H1 (cell line): Measurements from ENCODE around the gene NR4A3. TPM values are rescaled to one million over a fixed set of nuclear protein-coding genes. Genes with fewer than 3 reads are reported as not detected.

Experiments used
- CTCF ChIA-PET: fragments of 300-600 bp; sonication (Branson Sonifier 250); formaldehyde crosslinking; loops from one replicate; lab custom pipeline; 2021; ENCODE audit not compliant: partially characterized antibody; lab: Charles Lee
- POLR2A ChIA-PET: fragments of 300-600 bp; sonication (Branson Sonifier 250); formaldehyde crosslinking; loops from one replicate; lab custom pipeline; 2021; ENCODE audit warnings: inconsistent platforms; ENCODE audit not compliant: partially characterized antibody; lab: Charles Lee
- DNase-seq, 2 experiments: peaks; one replicate each; pipeline versions ENCODE4 v3.0.0 to v3.0.0-alpha.2; 2010 to 2022; ENCODE audit warnings: low spot score in 2 of 2, low read depth in 1 of 2, mixed read lengths in 1 of 2
- FAIRE-seq: peaks from 2 replicates; lab custom pipeline; 2011; peaks lifted over from hg19 to GRCh38; lab: Jason Lieb, UNC
- H2AFZ ChIP-seq: 2 replicates; pipeline ENCODE4 v1.8.1; 2012; ENCODE audit warnings: low read length, inconsistent platforms
- H2AK5ac ChIP-seq: 2 replicates; pipeline ENCODE4 v1.6.1; 2013; ENCODE audit warnings: low read depth, low read length
- H2BK120ac ChIP-seq: replicated peaks from 2 replicates; pipeline ENCODE3; 2013; ENCODE audit warnings: low read depth, low read length, inconsistent platforms
- H2BK12ac ChIP-seq: 2 replicates; pipeline ENCODE4 v1.6.1; 2013; ENCODE audit warnings: low read depth, low read length
- H2BK15ac ChIP-seq: 2 replicates; pipeline ENCODE4 v1.6.1; 2013; ENCODE audit warnings: low read length
- H2BK20ac ChIP-seq: 2 replicates; pipeline ENCODE4 v1.6.1; 2013; ENCODE audit warnings: low read length
- H2BK5ac ChIP-seq: 2 replicates; pipeline ENCODE4 v1.6.1; 2013; ENCODE audit warnings: low read depth, low read length
- H3K14ac ChIP-seq: 2 replicates; pipeline ENCODE4 v1.6.1; 2013; ENCODE audit warnings: inconsistent platforms; ENCODE audit not compliant: insufficient read length
- H3K18ac ChIP-seq: 2 replicates; pipeline ENCODE4 v1.6.1; 2013; ENCODE audit warnings: low read length; ENCODE audit errors: extremely low read depth
- H3K23ac ChIP-seq: 2 replicates; pipeline ENCODE4 v1.6.1; 2013; ENCODE audit warnings: inconsistent platforms; ENCODE audit not compliant: insufficient read length
- H3K23me2 ChIP-seq: 2 replicates; pipeline ENCODE4 v1.6.1; 2013; ENCODE audit warnings: low read depth, low read length
- H3K27ac ChIP-seq: 2 replicates; pipeline ENCODE4 v1.6.1; 2011; ENCODE audit warnings: low read depth, low read length, inconsistent platforms
- H3K27me3 ChIP-seq, 4 experiments: replicated peaks in 1 of 4; 1 replicate in 1 of 4; 2 replicates in 3 of 4; pipeline versions ENCODE4 v1.6.1 to v1.8.1; 2011 to 2013; ENCODE audit warnings: low read length in 3 of 4, mild to moderate bottlenecking in 3 of 4, inconsistent platforms in 2 of 4, mixed read lengths in 2 of 4, moderate library complexity in 1 of 4; ENCODE audit not compliant: control insufficient read depth in 3 of 4, insufficient read depth in 3 of 4; ENCODE audit errors: extremely low read depth in 1 of 4
- H3K36me3 ChIP-seq, 4 experiments: 2 replicates each; pipeline versions ENCODE4 v1.6.1 to v1.8.1; 2011 to 2013; ENCODE audit warnings: mild to moderate bottlenecking in 4 of 4, low read length in 3 of 4, moderate library complexity in 2 of 4, control low read depth in 1 of 4, inconsistent platforms in 1 of 4; ENCODE audit not compliant: insufficient read depth in 4 of 4, control insufficient read depth in 2 of 4
- H3K4ac ChIP-seq: replicated peaks from 2 replicates; pipeline ENCODE3; 2013; ENCODE audit warnings: low read length, low read depth, mixed read lengths, inconsistent platforms; ENCODE audit not compliant: insufficient read length
- H3K4me1 ChIP-seq, 4 experiments: replicated peaks in 1 of 4; 1 replicate in 1 of 4; 2 replicates in 3 of 4; pipeline versions ENCODE4 v1.6.1 to v1.8.1; 2011 to 2013; ENCODE audit warnings: low read length in 3 of 4, inconsistent platforms in 2 of 4, mixed read lengths in 1 of 4; ENCODE audit not compliant: insufficient read depth in 4 of 4, control insufficient read depth in 3 of 4
- H3K4me2 ChIP-seq, 2 experiments: 2 replicates each; pipeline versions ENCODE4 v1.6.1 to v1.8.1; 2011 to 2013; ENCODE audit warnings: low read depth in 2 of 2, low read length in 2 of 2, control low read depth in 1 of 2, inconsistent platforms in 1 of 2, mild to moderate bottlenecking in 1 of 2; ENCODE audit not compliant: insufficient read depth in 1 of 2
- H3K4me3 ChIP-seq, 4 experiments: fragments of 200-600, 300-600 bp in 1 of 4; sonication (generic), shearing (Covaris generic), sonication (Bioruptor Twin) in 1 of 4; 2 replicates each; pipeline versions ENCODE4 v1.5.1 to v1.8.1; 2011 to 2016; ENCODE audit warnings: low read length in 4 of 4, low read depth in 3 of 4, control low read depth in 2 of 4, inconsistent platforms in 2 of 4, mild to moderate bottlenecking in 2 of 4, mixed read lengths in 1 of 4, moderate library complexity in 1 of 4; ENCODE audit not compliant: insufficient read depth in 2 of 4; ENCODE audit errors: extremely low read depth in 1 of 4
- H3K56ac ChIP-seq: replicated peaks from 2 replicates; pipeline ENCODE3; 2013; ENCODE audit warnings: low read depth, mild to moderate bottlenecking, mixed read lengths, low read length, inconsistent platforms; ENCODE audit not compliant: insufficient read length
- H3K79me1 ChIP-seq: 2 replicates; pipeline ENCODE4 v1.6.1; 2013; ENCODE audit warnings: low read depth, low read length, control low read depth
- H3K79me2 ChIP-seq, 2 experiments: 2 replicates each; pipeline versions ENCODE4 v1.6.1 to v1.8.1; 2012 to 2013; ENCODE audit warnings: low read length in 2 of 2, mild to moderate bottlenecking in 2 of 2, inconsistent platforms in 1 of 2; ENCODE audit not compliant: insufficient read depth in 2 of 2, control insufficient read depth in 1 of 2
- H3K9ac ChIP-seq, 4 experiments: replicated peaks in 1 of 4; 1 replicate in 1 of 4; 2 replicates in 3 of 4; pipeline versions ENCODE4 v1.6.1 to v1.8.1; 2011 to 2013; ENCODE audit warnings: low read depth in 3 of 4, low read length in 3 of 4, control low read depth in 2 of 4, mild to moderate bottlenecking in 2 of 4, moderate library complexity in 2 of 4, inconsistent platforms in 1 of 4; ENCODE audit errors: extremely low read depth in 1 of 4
- H3K9me3 ChIP-seq, 2 experiments: 2 replicates each; pipeline versions ENCODE4 v1.6.1 to v1.8.1; 2012 to 2013; ENCODE audit warnings: mild to moderate bottlenecking in 2 of 2, moderate library complexity in 2 of 2, control low read depth in 1 of 2, inconsistent platforms in 1 of 2, low read depth in 1 of 2, low read length in 1 of 2, mixed read lengths in 1 of 2; ENCODE audit not compliant: insufficient read depth in 2 of 2
- H4K20me1 ChIP-seq, 2 experiments: replicated peaks in 1 of 2; 2 replicates each; pipeline versions ENCODE3 to v1.8.1; 2011 to 2013; ENCODE audit warnings: inconsistent platforms in 2 of 2, low read length in 2 of 2, mild to moderate bottlenecking in 1 of 2; ENCODE audit not compliant: insufficient read depth in 2 of 2, control insufficient read depth in 1 of 2
- H4K5ac ChIP-seq: 2 replicates; pipeline ENCODE4 v1.6.1; 2013; ENCODE audit warnings: low read length, low read depth, mixed read lengths, inconsistent platforms; ENCODE audit not compliant: insufficient read length
- H4K8ac ChIP-seq: 2 replicates; pipeline ENCODE4 v1.8.0; 2013; ENCODE audit warnings: mild to moderate bottlenecking, moderate library complexity, low read length, inconsistent platforms; ENCODE audit not compliant: insufficient read depth; ENCODE audit errors: extremely low read depth
- H4K91ac ChIP-seq: replicated peaks from 2 replicates; pipeline ENCODE3; 2013; ENCODE audit warnings: low read length, mixed read lengths, inconsistent platforms; ENCODE audit not compliant: insufficient read length
- MAX ChIP-seq: IDR thresholded peaks from 2 replicates; pipeline ENCODE4 v1.6.1; 2012; ENCODE audit warnings: inconsistent platforms
- SIX5 ChIP-seq: IDR thresholded peaks from 2 replicates; pipeline ENCODE4 v1.6.1; 2011; ENCODE audit warnings: mild to moderate bottlenecking, low read depth, low read length
- WGBS, 2 experiments: shearing (Covaris generic) in 1 of 2; methylation state at CpG; one replicate each; pipeline versions ENCODE4 v1.1.6 to v1.1.7; 2013 to 2015; ENCODE audit warnings: low lambda C conversion rate in 2 of 2, mixed read lengths in 2 of 2, inconsistent platforms in 1 of 2, low coverage in 1 of 2, missing lambda C conversion rate in 1 of 2; ENCODE audit not compliant: insufficient replicate concordance in 2 of 2, insufficient coverage in 1 of 2, insufficient read length in 1 of 2; ENCODE audit errors: extremely low coverage in 1 of 2, missing lambda C conversion rate in 1 of 2; 5-methylcytosine and 5-hydroxymethylcytosine counted together
- polyA plus RNA-seq, 7 experiments: library from polyadenylated mRNA; depleted of rRNA in 3 of 7; stranded (reverse) in 5 of 7; unstranded in 2 of 7; fragments of >200 nt in 5 of 7; fragments of 200-250 nt in 2 of 7; gene quantifications; 1 replicate in 5 of 7; 2 replicates in 1 of 7; 4 replicates in 1 of 7; pipeline versions ENCODE4 v1.2.1 to v1.2.3, GENCODE V29; 2011 to 2013; ENCODE audit warnings: missing spikeins in 2 of 7, mixed read lengths in 2 of 7
- total RNA-seq: library from RNA; stranded (reverse); fragmentation: NEBNext Ultra II Directional; extraction: Animal tissue kit (Norgen Biotek cat#: 25700); gene quantifications from 2 replicates; pipeline ENCODE4 v1.2.1, GENCODE V29; 2021

Gene NR4A3
- total and polyA plus RNA-seq, 2 of the 8 experiments (the other 6 are each of a cell fraction or from before 2014, with no cell fraction given): 0.05 to 0.30 TPM

- Histone ChIP-seq H3K4me2 (peak overlapping the region; percentile 82 to 95), H3K4me3 (peak overlapping the region; percentile 61 to 83 (median 78)), H4K8ac (no peak overlapping the region), H3K14ac (no peak overlapping the region), H3K23me2 (peaks cover 6% of the 10 kb centered on the region), H2BK20ac (no peak overlapping the region), H4K5ac (no peak overlapping the region), H4K91ac (no peak overlapping the region), H3K9ac (peak overlapping the region in 2 of 4 experiments; percentile 43 to 86; a peak in 3 of 7 replicates), H2AK5ac (no peak overlapping the region), H3K36me3 (no peaks in the 10 kb centered on the region), H3K4me1 (peaks cover 0 to 5% (median 3%) of the 10 kb centered on the region in 4 experiments; a peak in 3 of 7 replicates), H3K56ac (no peak overlapping the region), H2BK5ac (no peak overlapping the region), H2BK120ac (no peak overlapping the region), H2BK15ac (no peak overlapping the region), H3K79me1 (no peaks in the 10 kb centered on the region), H2AFZ (peak overlapping the region; percentile 95), H3K4ac (no peak overlapping the region), H2BK12ac (no peak overlapping the region; the same call in 1 of the 2 replicates), H3K27ac (no peak overlapping the region), H3K27me3 (no peaks in the 10 kb centered on the region; a peak in 1 of 7 replicates), H3K9me3 (no peaks in the 10 kb centered on the region), H3K79me2 (peaks cover 0 to 3% of the 10 kb centered on the region in 2 experiments; a peak in 1 of 4 replicates), H3K18ac (no peak overlapping the region; the same call in 1 of the 2 replicates), H3K23ac (no peak overlapping the region), H4K20me1 (no peaks in the 10 kb centered on the region)
- DNase-seq (no peak), FAIRE-seq (no peak)
- 61% methylated on average over 9 of the region's 9 CpGs; no CpG with 5 or more reads in 1 of the 2 experiments for WGBS, 2 experiments
- TF ChIP-seq SIX5: no peak
- peak; percentile 39; the same call in 1 of the 2 replicates for TF ChIP-seq MAX
- ChIA-PET POLR2A (interaction anchor here (0.8 to 3.7 kb wide), 3 partner anchors 12 to 647 kb away, joined by 3 to 16 read pairs (median 3); no protein-coding TSS in a partner anchor), CTCF (interaction anchor here (0.8 to 1.3 kb wide), 4 partner anchors 50 to 696 kb away, joined by 3 to 4 read pairs (median 3); no protein-coding TSS in a partner anchor)
These were observed 84.2 kb downstream of the NR4A3 start for GRCh38 chr9:99905833-99906402.
